Heart left ventricle (tissue), 16 donors: ENCODE results near the gene AHCYL1. TPM values are rescaled to one million over a fixed set of nuclear protein-coding genes. Genes with fewer than 3 reads are reported as not detected.

ENCODE experiments used
- ATAC-seq, 4 donors: fragments of 200-7000 bp; cut with Tn5 transposase; one replicate each; pipeline ENCODE4 v1.9.1; 2020 to 2022; ENCODE audit warnings: moderate library complexity in 4 of 4, mild to moderate bottlenecking in 3 of 4, moderate number of reproducible peaks in 1 of 4
- DNase-seq, 5 donors: peaks; one replicate each; pipeline ENCODE4 v3.0.0-alpha.2; 2020
- H3K27ac ChIP-seq, 12 donors: fragments of 200-600 bp; sonication (generic) in 4 of 12; one replicate each; pipeline versions ENCODE4 v1.5.0 to v1.8.0; 2016 to 2022; ENCODE audit warnings: mild to moderate bottlenecking in 2 of 12
- H3K27me3 ChIP-seq, 9 donors: fragments of 200-600 bp; sonication (generic) in 2 of 9; one replicate each; pipeline versions ENCODE4 v1.5.1 to v1.8.0; 2016 to 2022; ENCODE audit warnings: mild to moderate bottlenecking in 3 of 9
- H3K36me3 ChIP-seq, 9 donors: fragments of 200-600 bp; sonication (generic) in 2 of 9; one replicate each; pipeline versions ENCODE4 v1.5.0 to v1.8.0; 2018 to 2022; ENCODE audit warnings: mild to moderate bottlenecking in 2 of 9
- H3K4me1 ChIP-seq, 12 donors: fragments of 200-600 bp; sonication (generic) in 4 of 12; one replicate each; pipeline versions ENCODE4 v1.5.0 to v1.8.0; 2016 to 2022; ENCODE audit warnings: mild to moderate bottlenecking in 3 of 12
- H3K4me3 ChIP-seq, 12 donors: fragments of 200-600 bp; sonication (generic) in 4 of 12; one replicate each; pipeline versions ENCODE4 v1.5.0 to v1.8.0; 2017 to 2022; ENCODE audit warnings: mild to moderate bottlenecking in 9 of 12, moderate library complexity in 4 of 12
- H3K9me3 ChIP-seq, 12 donors: fragments of 200-600 bp; sonication (generic) in 4 of 12; one replicate each; pipeline versions ENCODE4 v1.5.0 to v1.8.0; 2016 to 2022; ENCODE audit warnings: mild to moderate bottlenecking in 1 of 12
- POLR2A ChIP-seq, 2 donors: fragments of 450-650 bp; IDR thresholded peaks; one replicate each; pipeline ENCODE4 v1.6.1; 2017; ENCODE audit warnings: antibody characterized with exemption in 2 of 2, mild to moderate bottlenecking in 2 of 2, moderate library complexity in 2 of 2
- WGBS, 4 donors: extraction: QIAGEN DNeasy Blood & Tissue Kit in 2 of 4; methylation state at CpG; one replicate each; pipeline versions ENCODE4 v1.1.5 to v1.1.7; 2013 to 2018; 5-methylcytosine and 5-hydroxymethylcytosine counted together
- intact Hi-C, 10 donors: fragments of 100-400 bp; cut with DNase I; formaldehyde crosslinking; loops; one replicate each; pipeline versions ENCODE4 v1.11.1 to v1.14.2; 2022
- polyA plus RNA-seq, 2 donors: library from polyadenylated mRNA; stranded (reverse); fragments of 200-250 nt; gene quantifications; one replicate each; pipeline ENCODE4 v1.2.3, GENCODE V29; 2013
- total RNA-seq, 9 donors: library from RNA; depleted of rRNA in 2 of 9; stranded (reverse); fragments of >200 nt in 2 of 9; fragmentation: NEBNext Ultra II Directional in 3 of 9; extraction: Animal tissue kit (Norgen Biotek cat#: 25700) in 3 of 9; gene quantifications; one replicate each; pipeline versions ENCODE4 v1.1.0 to v1.2.4, GENCODE V29; 2016 to 2023
- TF ChIP-seq, protein P1 (sequence below), 12 donors: fragments of 200-600 bp; sonication (generic) in 4 of 12; IDR thresholded peaks; one replicate each; pipeline versions ENCODE4 v1.5.0 to v1.8.0; 2018 to 2022; ENCODE audit warnings: antibody characterized with exemption in 12 of 12, mild to moderate bottlenecking in 5 of 12
- donor health status: ischemic (EF 13 %, LVEDD 7.1; RV severe dilation, severe dysfunction).
- donor health status: healthy with polysubstance abuse.
- donor health status: DM: no; HTN: yes; CAD: no.
- donor health status: DM: no; HTN: no; CAD: no.
- donor health status: ischemic (EF 25% LVEDD 6.9; RV normal size, moderate dysfunction).
- donor health status: ischemic (EF 25% LVEDD 5.7; RV mildly dilated, moderate dysfunction).
- donor health status: healthy.
- donor health status: DM: yes; HTN: yes; CAD: no.
- donor health status: ischemic (EF 35%, LVEDD 5.7; RV mildly dilated, moderate dysfunction).
- donor health status: nonischemic (EF 11% LVEDD 7.7; RV severe dilation, severe dysfunction).
- donor health status: DM: yes; HTN: yes; CAD: no.
- donor health status: PGD.
- donor health status: ischemic (EF 29% LVEDD 5.4; RV normal size, mild dysfunction).
- donor health status: nonischemic (EF 23%, LVEDD 6.1; RV moderate dilation, normal function).

AHCYL1 gene
- total and polyA plus RNA-seq, 11 donors, result 23.8 to 56.7 (median 42.1) TPM

DNA sequence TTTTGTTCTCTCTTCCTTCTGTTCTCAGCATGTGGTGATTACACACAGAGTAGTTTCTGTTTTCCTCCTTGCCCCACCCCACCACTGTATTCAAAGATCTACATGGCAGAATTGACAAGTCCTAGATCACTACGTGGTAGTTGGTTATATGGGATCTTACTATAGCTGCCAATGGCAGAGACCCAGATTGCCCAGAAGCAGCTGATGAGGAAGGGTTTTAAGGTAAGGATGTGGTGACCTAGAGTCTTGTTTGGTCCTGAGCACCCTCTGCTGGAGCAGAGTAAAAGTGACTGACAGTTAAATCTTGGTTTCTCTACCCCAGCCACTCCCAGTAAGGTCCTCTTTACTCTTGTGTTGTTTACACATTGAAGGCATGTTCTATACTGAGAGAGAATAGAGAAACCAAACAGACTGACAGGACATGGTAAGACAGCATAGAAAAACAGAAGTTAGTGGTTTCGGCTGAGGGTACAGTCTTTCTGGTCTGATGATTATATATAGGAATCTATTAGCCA is 27.0 kb downstream of the AHCYL1 start:
- peak in 1 of 5 donors; percentile 20 for DNase-seq
- ATAC-seq, result peak; percentile 61 to 70 (median 62)
- intact Hi-C loops, result no loop called here
- H3K4me1 ChIP-seq, result peaks cover 0 to 23% (median 9%) of the 10 kb centered on the region in 12 donors
- TF ChIP-seq POLR2A (IDR thresholded peaks at IDR 0.05), result no peak
- TF ChIP-seq, protein P1, sequence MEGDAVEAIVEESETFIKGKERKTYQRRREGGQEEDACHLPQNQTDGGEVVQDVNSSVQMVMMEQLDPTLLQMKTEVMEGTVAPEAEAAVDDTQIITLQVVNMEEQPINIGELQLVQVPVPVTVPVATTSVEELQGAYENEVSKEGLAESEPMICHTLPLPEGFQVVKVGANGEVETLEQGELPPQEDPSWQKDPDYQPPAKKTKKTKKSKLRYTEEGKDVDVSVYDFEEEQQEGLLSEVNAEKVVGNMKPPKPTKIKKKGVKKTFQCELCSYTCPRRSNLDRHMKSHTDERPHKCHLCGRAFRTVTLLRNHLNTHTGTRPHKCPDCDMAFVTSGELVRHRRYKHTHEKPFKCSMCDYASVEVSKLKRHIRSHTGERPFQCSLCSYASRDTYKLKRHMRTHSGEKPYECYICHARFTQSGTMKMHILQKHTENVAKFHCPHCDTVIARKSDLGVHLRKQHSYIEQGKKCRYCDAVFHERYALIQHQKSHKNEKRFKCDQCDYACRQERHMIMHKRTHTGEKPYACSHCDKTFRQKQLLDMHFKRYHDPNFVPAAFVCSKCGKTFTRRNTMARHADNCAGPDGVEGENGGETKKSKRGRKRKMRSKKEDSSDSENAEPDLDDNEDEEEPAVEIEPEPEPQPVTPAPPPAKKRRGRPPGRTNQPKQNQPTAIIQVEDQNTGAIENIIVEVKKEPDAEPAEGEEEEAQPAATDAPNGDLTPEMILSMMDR (IDR thresholded peaks at IDR 0.05), result peak in 10 of 12 donors; percentile 28 to 61 (median 42)
- 42 to 56% (median 52%) methylated on average over 2 of the region's 2 CpGs for WGBS, 4 donors
- H3K27ac ChIP-seq, result no peak overlapping the region
- H3K27me3 ChIP-seq, result no peaks in the 10 kb centered on the region
- H3K4me3 ChIP-seq, result no peak overlapping the region
- H3K36me3 ChIP-seq, result peaks cover 0 to 82% (median 77%) of the 10 kb centered on the region in 9 donors
- H3K9me3 ChIP-seq, result no peaks in the 10 kb centered on the region

DNA sequence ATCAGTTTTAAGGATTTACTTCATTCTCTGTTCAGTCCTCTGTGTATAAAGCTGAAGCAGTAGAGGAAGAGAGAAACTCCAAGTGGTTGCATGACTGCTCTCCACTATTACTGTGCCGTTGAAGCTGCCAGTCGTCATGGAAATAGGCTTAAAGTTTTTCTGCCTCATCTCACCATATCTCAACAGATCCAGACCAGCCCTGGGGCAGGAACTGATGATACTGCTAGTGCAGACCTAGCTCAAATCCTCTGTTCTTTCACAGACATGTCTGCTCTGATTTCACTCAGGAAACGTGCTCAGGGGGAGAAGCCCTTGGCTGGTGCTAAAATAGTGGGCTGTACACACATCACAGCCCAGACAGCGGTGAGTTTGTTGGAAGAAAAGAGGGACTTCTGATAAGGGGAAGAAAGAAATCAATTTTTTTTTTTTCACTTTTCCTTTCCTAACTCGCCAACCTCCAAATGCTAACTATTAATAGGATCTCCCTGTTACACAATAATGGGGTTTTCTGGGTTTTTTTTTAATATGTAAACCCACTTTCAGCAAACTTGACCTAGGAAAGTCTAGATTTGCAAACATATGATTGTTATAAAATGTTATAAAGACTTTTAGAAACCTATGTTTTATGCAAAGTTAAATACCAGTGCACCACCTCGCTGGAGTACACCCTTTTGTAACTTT is 27.7 kb downstream of the AHCYL1 start:
- no peak overlapping the region for H3K27ac ChIP-seq

DNA sequence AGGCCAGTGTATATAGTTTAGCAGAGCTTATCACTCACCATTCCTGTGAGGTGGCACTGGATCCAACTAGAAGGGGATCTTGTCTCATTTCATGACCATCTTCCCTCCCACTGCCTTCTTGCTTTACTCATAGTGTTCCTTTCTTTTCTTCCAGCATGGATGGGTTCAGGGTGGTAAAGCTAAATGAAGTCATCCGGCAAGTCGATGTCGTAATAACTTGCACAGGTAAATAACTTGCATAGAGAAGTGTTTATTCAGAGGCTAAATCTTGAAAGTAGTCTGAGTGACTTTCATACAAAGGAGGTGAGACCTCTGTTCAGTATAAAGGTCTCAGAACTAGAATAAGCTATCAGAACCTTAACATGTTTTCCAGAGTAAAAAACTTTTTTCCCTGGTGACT is 33.2 kb downstream of the AHCYL1 start:
- intact Hi-C loops, result no loop called here
- H3K27me3 ChIP-seq, result no peaks in the 10 kb centered on the region
- ATAC-seq, result no peak
- peaks cover 0 to 100% (median 100%) of the 10 kb centered on the region in 9 donors for H3K36me3 ChIP-seq
- no peak for DNase-seq
- H3K27ac ChIP-seq, result no peak overlapping the region
- H3K4me1 ChIP-seq, result no peaks in the 10 kb centered on the region
- WGBS, 4 donors, result 93 to 97% (median 95%) methylated on average over 3 of the region's 3 CpGs
- TF ChIP-seq, protein P1 (IDR thresholded peaks at IDR 0.05), result no peak
- TF ChIP-seq POLR2A (IDR thresholded peaks at IDR 0.05), result no peak
- no peak overlapping the region for H3K4me3 ChIP-seq
- no peaks in the 10 kb centered on the region for H3K9me3 ChIP-seq

More for the DNA sequence above, 27.7 kb downstream of the AHCYL1 start:
- H3K4me3 ChIP-seq, result no peak overlapping the region
- intact Hi-C loops, result no loop called here
- no peak for ATAC-seq
- H3K9me3 ChIP-seq, result no peaks in the 10 kb centered on the region
- TF ChIP-seq, protein P1 (IDR thresholded peaks at IDR 0.05), result no peak
- no peak for TF ChIP-seq POLR2A (IDR thresholded peaks at IDR 0.05)
- DNase-seq, result no peak
- H3K4me1 ChIP-seq, result peaks cover 0 to 16% (median 3%) of the 10 kb centered on the region in 12 donors
- WGBS, 4 donors, result 80 to 86% (median 84%) methylated on average over 6 of the region's 6 CpGs
- H3K36me3 ChIP-seq, result peaks cover 0 to 89% (median 84%) of the 10 kb centered on the region in 9 donors
- H3K27me3 ChIP-seq, result no peaks in the 10 kb centered on the region

GRCh38 chr1:110018396-110018795 is 33.8 kb downstream of the AHCYL1 start:
- no peak for ATAC-seq
- no peak for DNase-seq
- intact Hi-C loops, result no loop called here
- TF ChIP-seq POLR2A (IDR thresholded peaks at IDR 0.05), result no peak
- TF ChIP-seq, protein P1 (IDR thresholded peaks at IDR 0.05), result no peak
- H3K4me3 ChIP-seq, result no peak overlapping the region
- peaks cover 0 to 100% (median 100%) of the 10 kb centered on the region in 9 donors for H3K36me3 ChIP-seq
- H3K27me3 ChIP-seq, result no peaks in the 10 kb centered on the region
- H3K4me1 ChIP-seq, result no peaks in the 10 kb centered on the region
- no peak overlapping the region for H3K27ac ChIP-seq
- 93 to 94% (median 93%) methylated on average over 9 of the region's 9 CpGs for WGBS, 4 donors
- H3K9me3 ChIP-seq, result no peaks in the 10 kb centered on the region
